ENCODE measurements around the gene PRPF39.
"Not testable (repeated sequence)": the region's sequence is repeated elsewhere in the genome, so short reads cannot be mapped to it uniquely, and the experiment has no call there.

PRPF39 gene, protein sequence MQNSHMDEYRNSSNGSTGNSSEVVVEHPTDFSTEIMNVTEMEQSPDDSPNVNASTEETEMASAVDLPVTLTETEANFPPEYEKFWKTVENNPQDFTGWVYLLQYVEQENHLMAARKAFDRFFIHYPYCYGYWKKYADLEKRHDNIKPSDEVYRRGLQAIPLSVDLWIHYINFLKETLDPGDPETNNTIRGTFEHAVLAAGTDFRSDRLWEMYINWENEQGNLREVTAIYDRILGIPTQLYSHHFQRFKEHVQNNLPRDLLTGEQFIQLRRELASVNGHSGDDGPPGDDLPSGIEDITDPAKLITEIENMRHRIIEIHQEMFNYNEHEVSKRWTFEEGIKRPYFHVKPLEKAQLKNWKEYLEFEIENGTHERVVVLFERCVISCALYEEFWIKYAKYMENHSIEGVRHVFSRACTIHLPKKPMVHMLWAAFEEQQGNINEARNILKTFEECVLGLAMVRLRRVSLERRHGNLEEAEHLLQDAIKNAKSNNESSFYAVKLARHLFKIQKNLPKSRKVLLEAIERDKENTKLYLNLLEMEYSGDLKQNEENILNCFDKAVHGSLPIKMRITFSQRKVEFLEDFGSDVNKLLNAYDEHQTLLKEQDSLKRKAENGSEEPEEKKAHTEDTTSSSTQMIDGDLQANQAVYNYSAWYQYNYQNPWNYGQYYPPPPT

DNA sequence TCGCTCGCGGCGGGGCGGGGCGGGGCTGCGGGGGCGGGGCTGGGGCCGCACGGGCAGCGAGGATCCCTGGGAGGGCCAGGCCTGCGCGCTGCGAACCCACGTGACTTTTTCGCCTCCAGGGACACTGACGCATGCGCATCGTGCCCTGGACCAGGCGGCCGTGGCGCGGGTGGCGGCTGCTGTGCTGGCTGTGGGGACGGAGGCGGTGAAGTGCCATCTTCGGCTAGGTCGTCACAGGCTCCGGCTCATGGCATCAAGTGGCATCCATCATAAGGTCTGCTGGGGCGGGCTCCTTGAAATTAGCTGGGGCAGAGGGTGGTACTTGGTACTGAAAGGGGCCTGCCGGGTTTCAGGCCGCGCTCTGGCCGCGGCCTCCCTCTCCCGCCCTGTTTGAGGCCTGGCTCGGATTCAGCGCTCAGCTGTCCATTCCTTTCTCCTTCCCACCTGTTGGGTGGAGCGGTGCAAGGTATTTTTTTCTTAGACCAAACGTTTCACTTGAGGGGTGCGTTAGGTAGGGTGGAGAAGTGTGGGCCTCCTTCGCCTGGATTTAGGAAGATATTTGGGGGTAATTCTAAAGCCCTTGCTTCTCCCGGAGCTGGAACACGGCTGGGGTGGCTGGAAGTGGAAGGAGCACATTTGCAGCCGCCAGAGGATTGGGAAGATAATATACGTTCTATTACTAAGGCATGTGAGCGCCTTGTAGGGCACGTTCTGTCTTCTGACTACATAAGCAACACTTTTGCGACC is at the start of gene PRPF39:
PRPF39 (plus strand) TSS at position 141 of the 747 bp plus-strand sequence. CDS start 11,124 bp downstream, outside the sequence.
- no peak for FAIRE-seq

DNA sequence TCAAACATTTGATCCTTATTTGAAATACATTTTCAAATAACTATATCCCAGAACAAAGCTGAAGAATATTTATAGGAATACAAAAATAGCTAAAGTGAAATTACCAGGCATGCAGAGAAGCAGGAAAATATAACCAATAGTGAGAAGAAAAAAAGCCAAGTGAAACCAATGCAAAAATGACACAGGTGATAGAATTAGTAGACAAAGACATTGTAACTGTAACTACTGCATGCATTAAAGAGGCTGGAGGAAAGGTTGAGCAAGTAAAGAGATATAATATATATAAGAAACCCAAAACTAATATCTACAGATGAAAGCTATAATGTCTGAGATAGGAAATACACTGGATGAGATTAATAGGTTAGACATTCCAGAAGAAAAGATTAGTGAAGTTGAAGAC is 49.2 kb upstream of the PRPF39 start:
- FAIRE-seq = no peak

GRCh38 chr14:45038256-45038655 is 45.7 kb upstream of the PRPF39 start:
- no peak for FAIRE-seq

- no peak for FAIRE-seq
Observed at GRCh38 chr14:45038865-45039264, 45.1 kb upstream of the PRPF39 start.

DNA sequence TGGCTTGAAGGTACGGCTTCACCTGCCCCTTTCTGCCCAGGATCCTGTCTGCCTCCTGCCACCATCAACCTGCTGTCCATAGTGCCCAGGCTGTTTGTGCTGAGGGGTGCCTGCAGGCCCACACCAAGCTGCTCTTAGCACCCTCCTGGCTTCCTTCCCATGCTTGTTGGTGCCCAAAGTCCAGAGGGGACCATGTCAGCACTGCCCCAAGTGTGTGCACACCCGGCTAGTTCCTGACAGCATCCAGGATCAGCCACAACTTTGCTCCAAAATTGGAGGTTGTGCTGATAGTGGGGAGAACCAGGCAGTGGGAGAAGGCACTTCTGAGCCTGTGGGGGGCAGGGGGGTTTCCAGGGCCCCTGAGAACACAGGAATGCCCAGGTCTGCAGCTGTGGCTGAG is 44.5 kb upstream of the PRPF39 start:
- no peak for FAIRE-seq

- no peak for FAIRE-seq
Observed at GRCh38 chr14:45041641-45042040, 42.3 kb upstream of the PRPF39 start.

DNA sequence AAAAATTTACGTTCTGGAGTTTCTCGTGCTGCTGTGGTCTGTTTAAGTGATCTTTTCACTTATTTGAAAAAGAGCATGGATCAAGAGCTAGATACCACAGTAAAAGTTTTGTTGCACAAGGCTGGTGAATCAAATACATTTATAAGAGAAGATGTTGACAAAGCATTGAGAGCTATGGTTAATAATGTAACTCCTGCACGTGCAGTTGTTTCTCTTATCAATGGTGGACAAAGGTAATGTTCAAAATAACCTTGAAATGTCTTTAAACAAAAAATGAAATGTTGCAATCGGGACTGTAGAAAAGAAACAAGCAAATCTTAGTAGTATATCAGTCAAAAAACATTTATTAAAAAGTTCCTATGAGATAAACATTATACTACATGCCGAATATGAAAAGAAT is 39.3 kb upstream of the PRPF39 start:
- FAIRE-seq = no peak

DNA sequence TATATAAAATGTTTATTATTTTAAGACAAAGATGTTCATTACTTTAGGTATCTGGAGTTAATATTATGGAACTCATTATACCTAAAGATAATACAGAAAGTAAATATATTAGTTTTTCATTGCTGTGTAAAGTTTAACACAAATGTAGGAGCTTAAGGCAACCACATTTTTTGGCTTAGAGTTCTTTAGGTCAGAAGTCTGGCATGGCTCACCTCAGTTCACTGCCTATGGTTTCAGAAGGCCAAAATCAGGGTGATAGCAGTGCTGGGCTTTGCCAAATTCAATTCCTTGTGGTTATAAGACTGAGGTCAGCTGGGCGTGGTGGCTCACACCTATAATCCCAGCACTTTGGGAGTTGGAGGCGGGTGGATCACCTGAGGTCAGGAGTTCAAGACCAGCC is 35.5 kb upstream of the PRPF39 start:
- no peak for FAIRE-seq

DNA sequence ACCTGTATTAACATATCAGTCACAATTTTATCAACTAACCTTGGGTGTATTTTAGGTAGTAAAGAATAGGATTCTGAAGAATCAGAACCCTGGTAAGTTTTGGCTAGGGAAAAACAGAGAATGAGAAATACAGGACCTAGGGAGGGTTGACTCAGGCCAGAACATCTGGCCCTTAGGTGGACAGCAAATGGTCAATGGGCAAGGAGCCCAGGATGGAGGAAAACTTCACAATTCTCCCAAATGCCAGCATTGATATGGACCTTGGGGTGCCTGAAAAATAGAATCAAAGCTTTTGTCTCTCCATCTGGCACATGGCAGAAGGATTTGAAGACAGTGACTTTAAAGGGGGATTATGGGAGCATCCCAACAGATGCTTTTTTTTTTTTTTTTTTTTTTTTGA is 32.7 kb upstream of the PRPF39 start:
- FAIRE-seq = no peak

GRCh38 chr14:45051896-45052295 is 32.0 kb upstream of the PRPF39 start:
- no peak for FAIRE-seq

DNA sequence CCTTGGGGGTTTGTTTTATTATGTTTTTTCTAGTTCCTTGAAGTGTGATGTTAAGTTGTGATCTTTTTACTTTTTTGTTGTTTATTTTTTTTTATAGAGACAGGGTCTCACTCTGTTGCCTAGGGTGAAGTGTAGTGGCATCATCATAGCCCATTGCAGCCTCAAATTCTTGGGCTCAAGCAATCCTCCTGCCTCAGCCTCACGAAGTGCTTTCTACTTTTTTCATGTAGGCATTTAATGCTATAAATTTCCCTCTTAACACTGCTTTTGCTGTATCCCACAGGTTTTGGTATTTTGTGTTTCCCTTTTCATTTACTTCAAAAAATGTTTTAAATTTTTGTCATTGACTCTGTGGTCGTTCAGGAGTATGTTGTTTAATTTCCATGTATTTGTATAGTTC is 26.6 kb upstream of the PRPF39 start:
- FAIRE-seq = no peak

DNA sequence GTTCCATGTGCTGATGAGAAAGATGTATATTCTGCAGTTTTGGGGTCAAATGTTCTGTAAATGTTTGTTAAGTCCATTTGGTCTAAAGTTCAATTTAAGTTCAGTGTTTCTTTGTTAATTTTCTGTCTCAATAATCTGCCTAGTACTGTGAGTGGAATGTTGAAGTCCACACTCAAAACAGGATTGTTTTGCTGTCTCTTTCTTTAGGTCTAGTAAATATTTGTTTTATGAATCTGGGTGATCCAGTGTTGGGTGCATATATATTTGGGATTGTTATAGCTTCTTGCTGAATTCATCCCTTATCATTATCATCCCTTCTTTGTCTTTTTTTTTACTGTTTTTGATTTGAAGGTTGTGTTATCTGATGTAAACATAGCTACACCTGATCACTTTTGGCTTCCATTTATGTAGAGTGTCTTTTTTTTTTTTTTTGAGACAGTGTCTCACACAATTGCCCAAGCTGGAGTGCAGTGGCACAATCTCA is 26.0 kb upstream of the PRPF39 start:
- no peak for FAIRE-seq

GRCh38 chr14:45060551-45060950 is 23.4 kb upstream of the PRPF39 start:
- no peak for FAIRE-seq

DNA sequence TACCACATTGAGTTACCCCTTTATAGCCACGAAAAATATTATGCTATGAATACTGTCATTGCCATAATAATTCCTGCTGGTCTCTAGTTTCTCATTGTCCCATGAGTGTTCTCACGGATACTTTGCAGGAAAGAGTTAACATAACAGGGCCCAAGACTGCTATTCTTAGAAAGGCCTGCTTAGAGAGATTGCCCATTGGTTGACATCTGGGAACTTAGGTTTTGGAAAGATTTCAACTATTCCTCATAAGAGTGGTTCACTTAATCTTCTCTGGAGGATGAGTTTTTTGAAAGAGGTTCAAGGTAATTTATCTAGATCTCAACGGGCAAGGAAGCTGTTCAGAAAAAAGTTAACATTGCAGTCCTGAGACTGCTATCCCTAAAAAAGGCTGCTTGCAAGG is 18.4 kb upstream of the PRPF39 start:
- FAIRE-seq = no peak

DNA sequence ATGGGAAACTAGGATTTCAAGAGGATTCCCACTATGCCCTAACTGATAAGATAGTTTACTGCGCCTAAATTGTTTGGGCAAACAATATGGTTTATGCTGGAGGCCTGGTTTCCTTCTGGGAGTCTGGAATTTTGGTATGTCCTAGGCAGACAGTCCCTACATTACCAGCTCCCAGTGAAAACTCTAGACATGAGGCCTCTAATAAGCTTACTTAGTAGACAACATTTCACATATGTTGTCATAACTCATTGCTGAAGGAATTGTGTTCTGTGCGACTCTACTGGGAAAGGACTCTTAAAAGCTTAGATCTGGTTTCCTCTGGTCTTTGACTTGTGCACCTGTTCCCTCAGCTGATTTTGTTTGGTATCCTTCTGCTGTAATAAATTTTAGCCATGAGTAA is 18.0 kb upstream of the PRPF39 start:
- FAIRE-seq = no peak

DNA sequence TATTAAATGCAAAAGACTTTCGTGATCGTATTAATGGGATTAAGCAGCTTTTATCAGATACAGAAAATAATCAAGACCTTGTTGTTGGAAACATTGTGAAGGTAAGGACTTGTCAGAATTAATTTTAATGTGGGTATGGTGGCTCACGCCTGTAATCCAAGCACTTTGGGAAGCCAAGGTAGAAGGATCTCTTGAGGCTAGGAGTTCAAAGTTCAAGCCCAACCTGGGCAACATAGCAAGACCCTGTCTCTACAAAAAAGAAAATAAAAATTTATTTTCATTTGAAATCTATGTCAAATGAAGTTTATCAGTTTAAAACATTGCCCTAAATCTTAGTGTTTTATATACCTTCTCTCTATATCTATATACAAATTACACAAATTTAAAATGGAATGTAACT is 17.2 kb upstream of the PRPF39 start:
- no peak for FAIRE-seq

- FAIRE-seq = no peak
Observed at GRCh38 chr14:45068396-45068795, 15.5 kb upstream of the PRPF39 start.

- no peak for FAIRE-seq
Observed at GRCh38 chr14:45070215-45070614, 13.7 kb upstream of the PRPF39 start.

- FAIRE-seq = no peak
Observed at GRCh38 chr14:45072126-45072525, 11.8 kb upstream of the PRPF39 start.

DNA sequence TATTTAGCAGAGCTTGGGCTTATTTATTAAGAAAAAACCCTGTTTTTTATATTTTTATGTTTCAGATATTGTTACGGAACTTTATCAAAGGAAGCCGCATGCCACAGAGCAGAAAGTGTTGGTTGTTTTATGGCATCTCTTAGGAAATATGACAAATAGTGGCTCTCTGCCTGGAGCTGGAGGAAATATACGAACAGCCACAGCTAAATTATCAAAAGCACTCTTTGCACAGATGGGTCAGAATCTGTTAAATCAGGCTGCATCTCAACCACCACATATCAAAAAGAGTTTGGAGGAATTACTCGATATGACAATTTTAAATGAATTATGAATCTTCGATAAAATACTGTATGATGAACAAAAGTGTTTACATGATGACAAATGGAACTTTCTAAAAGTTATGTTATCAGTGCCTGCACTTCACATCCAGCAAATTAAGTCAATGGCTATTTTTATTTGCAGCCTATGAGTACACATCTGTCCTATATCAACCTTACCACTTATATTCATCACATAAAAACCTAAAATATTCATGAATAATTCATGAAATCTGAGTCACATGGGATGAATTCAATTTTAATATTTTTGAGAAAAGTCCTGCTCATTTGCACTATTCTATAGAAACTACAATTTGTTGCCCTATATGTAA is 10.6 kb upstream of the PRPF39 start:
- FAIRE-seq = no peak

DNA sequence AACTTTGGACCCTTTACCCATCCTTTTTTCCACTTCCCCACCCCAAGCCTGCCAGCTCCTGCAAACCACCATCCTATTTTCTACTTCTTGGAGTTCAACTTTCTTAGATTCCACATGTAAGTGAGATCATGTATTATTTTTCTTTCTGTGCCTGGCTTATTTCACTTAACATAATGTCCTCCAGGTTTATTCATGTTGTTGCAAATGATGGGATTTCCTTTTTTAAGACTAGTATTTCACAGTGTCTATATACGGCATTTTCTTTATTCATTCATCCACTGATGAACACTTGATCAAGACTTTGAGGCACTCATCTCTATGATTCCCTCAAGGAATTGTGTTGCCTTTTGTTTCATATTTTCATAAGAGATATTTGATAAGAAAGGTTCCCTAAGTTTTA is 5.6 kb upstream of the PRPF39 start:
- FAIRE-seq = no peak

DNA sequence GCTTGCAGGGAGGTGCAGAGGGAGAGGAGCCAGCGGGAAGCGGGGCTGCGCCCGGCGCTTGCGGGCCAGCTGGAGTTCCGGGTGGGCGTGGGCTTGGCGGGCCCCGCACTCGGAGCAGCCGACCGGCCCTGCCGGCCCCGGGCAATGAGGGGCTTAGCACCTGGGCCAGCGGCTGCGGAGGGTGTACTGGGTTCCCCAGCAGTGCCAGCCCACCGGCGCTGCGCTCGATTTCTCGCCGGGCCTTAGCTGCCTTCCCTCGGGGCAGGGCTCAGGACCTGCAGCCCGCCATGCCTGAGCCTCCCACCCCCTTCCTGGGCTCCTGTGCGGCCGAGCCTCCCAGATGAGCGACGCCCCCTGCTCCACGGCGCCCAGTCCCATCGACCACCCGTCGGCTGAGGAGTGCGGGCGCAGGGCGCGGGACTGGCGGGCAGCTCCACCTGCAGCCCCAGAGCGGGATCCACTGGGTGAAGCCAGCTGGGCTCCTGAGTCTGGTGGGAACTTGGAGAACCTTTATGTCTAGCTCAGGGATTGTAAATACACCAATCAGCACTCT is 3.4 kb upstream of the PRPF39 start:
- FAIRE-seq = not testable (repeated sequence)

DNA sequence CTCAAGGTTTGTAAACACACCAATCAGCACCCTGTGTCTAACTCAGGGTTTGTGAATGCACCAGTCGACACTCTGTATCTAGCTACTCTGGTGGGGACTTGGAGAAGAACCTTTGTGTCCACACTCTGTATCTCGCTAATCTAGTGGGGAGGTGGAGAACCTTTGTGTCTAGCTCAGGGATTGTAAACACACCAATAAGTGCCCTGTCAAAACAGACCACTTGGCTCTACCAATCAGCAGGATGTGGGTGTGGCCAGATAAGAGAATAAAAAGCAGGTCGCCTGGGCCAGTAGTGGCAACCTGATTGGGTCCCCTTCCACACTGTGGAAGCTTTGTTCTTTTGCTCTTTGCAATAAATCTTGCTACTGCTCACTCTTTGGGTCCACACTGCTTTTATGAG is 2.8 kb upstream of the PRPF39 start:
- FAIRE-seq = not testable (repeated sequence)
